ENCODE data around the gene VPREB1. TPM values are rescaled to one million over a fixed set of nuclear protein-coding genes. Genes with fewer than 3 reads are reported as not detected.
"Not testable (repeated sequence)": the region's sequence is repeated elsewhere in the genome, so short reads cannot be mapped to it uniquely, and the experiment has no call there.

Gene VPREB1
- total and polyA plus RNA-seq, 4 donors, result not detected

- 91% methylated on average over 1 of the region's 1 CpG; no CpG with 5 or more reads in 1 of the 2 donors for WGBS, 2 donors
- H3K9me3 ChIP-seq (ENCODE audit: control insufficient read depth, low read length); H3K4me1 ChIP-seq (ENCODE audit: control insufficient read depth in 1 of 2, insufficient read depth in 2 of 2, low read length in 2 of 2); H3K27ac ChIP-seq (ENCODE audit: low read depth in 1 of 2, low read length in 2 of 2); DNase-seq; H3K27me3 ChIP-seq (ENCODE audit: control insufficient read depth in 1 of 2, insufficient read depth in 2 of 2, low read length in 1 of 2); H3K36me3 ChIP-seq (ENCODE audit: control insufficient read depth in 1 of 2, insufficient read depth in 2 of 2, low read length in 1 of 2); ATAC-seq (ENCODE audit: low FRiP score); intact Hi-C loops (cut with DNase I); H3K4me3 ChIP-seq (ENCODE audit: low read length in 2 of 2): not testable (repeated sequence)
Measured at GRCh38 chr22:22286390-22287105, 42.0 kb downstream of the VPREB1 start.

GRCh38 chr22:22287106-22287626 is 42.6 kb downstream of the VPREB1 start:
- H3K4me3 ChIP-seq (ENCODE audit: low read length in 2 of 2); H3K36me3 ChIP-seq (ENCODE audit: control insufficient read depth in 1 of 2, insufficient read depth in 2 of 2, low read length in 1 of 2); H3K4me1 ChIP-seq (ENCODE audit: control insufficient read depth in 1 of 2, insufficient read depth in 2 of 2, low read length in 2 of 2); H3K9me3 ChIP-seq (ENCODE audit: control insufficient read depth, low read length); H3K27me3 ChIP-seq (ENCODE audit: control insufficient read depth in 1 of 2, insufficient read depth in 2 of 2, low read length in 1 of 2); DNase-seq; ATAC-seq (ENCODE audit: low FRiP score); H3K27ac ChIP-seq (ENCODE audit: low read depth in 1 of 2, low read length in 2 of 2); intact Hi-C loops (cut with DNase I): not testable (repeated sequence)
- 96 to 99% methylated on average over 5 of the region's 5 CpGs for WGBS, 2 donors

GRCh38 chr22:22289666-22290065 is 45.1 kb downstream of the VPREB1 start:
- ATAC-seq (ENCODE audit: low FRiP score); H3K4me3 ChIP-seq (ENCODE audit: low read length in 2 of 2); DNase-seq; H3K4me1 ChIP-seq (ENCODE audit: control insufficient read depth in 1 of 2, insufficient read depth in 2 of 2, low read length in 2 of 2); intact Hi-C loops (cut with DNase I); H3K36me3 ChIP-seq (ENCODE audit: control insufficient read depth in 1 of 2, insufficient read depth in 2 of 2, low read length in 1 of 2); H3K27me3 ChIP-seq (ENCODE audit: control insufficient read depth in 1 of 2, insufficient read depth in 2 of 2, low read length in 1 of 2); H3K27ac ChIP-seq (ENCODE audit: low read depth in 1 of 2, low read length in 2 of 2); H3K9me3 ChIP-seq (ENCODE audit: control insufficient read depth, low read length): not testable (repeated sequence)
- WGBS, 2 donors, result 95 to 96% methylated on average over 4 to 8 of the region's 8 CpGs

GRCh38 chr22:22291129-22291806 is 46.7 kb downstream of the VPREB1 start:
- H3K4me3 ChIP-seq (ENCODE audit: low read length in 2 of 2); H3K36me3 ChIP-seq (ENCODE audit: control insufficient read depth in 1 of 2, insufficient read depth in 2 of 2, low read length in 1 of 2); H3K27ac ChIP-seq (ENCODE audit: low read depth in 1 of 2, low read length in 2 of 2); DNase-seq; H3K27me3 ChIP-seq (ENCODE audit: control insufficient read depth in 1 of 2, insufficient read depth in 2 of 2, low read length in 1 of 2); intact Hi-C loops (cut with DNase I); H3K9me3 ChIP-seq (ENCODE audit: control insufficient read depth, low read length); H3K4me1 ChIP-seq (ENCODE audit: control insufficient read depth in 1 of 2, insufficient read depth in 2 of 2, low read length in 2 of 2); ATAC-seq (ENCODE audit: low FRiP score): not testable (repeated sequence)
- 86 to 95% methylated on average over 3 of the region's 3 CpGs for WGBS, 2 donors

GRCh38 chr22:22292656-22293055 is 48.1 kb downstream of the VPREB1 start:
- H3K9me3 ChIP-seq (ENCODE audit: control insufficient read depth, low read length); H3K27ac ChIP-seq (ENCODE audit: low read depth in 1 of 2, low read length in 2 of 2); ATAC-seq (ENCODE audit: low FRiP score); intact Hi-C loops (cut with DNase I); DNase-seq; H3K4me3 ChIP-seq (ENCODE audit: low read length in 2 of 2); H3K4me1 ChIP-seq (ENCODE audit: control insufficient read depth in 1 of 2, insufficient read depth in 2 of 2, low read length in 2 of 2); H3K36me3 ChIP-seq (ENCODE audit: control insufficient read depth in 1 of 2, insufficient read depth in 2 of 2, low read length in 1 of 2); H3K27me3 ChIP-seq (ENCODE audit: control insufficient read depth in 1 of 2, insufficient read depth in 2 of 2, low read length in 1 of 2): not testable (repeated sequence)
- WGBS, 2 donors, result 91 to 96% methylated on average over 3 of the region's 3 CpGs

GRCh38 chr22:22293436-22293835 is 48.9 kb downstream of the VPREB1 start:
- H3K9me3 ChIP-seq (ENCODE audit: control insufficient read depth, low read length); DNase-seq; ATAC-seq (ENCODE audit: low FRiP score); H3K4me3 ChIP-seq (ENCODE audit: low read length in 2 of 2); H3K4me1 ChIP-seq (ENCODE audit: control insufficient read depth in 1 of 2, insufficient read depth in 2 of 2, low read length in 2 of 2); H3K27me3 ChIP-seq (ENCODE audit: control insufficient read depth in 1 of 2, insufficient read depth in 2 of 2, low read length in 1 of 2); H3K27ac ChIP-seq (ENCODE audit: low read depth in 1 of 2, low read length in 2 of 2); H3K36me3 ChIP-seq (ENCODE audit: control insufficient read depth in 1 of 2, insufficient read depth in 2 of 2, low read length in 1 of 2); intact Hi-C loops (cut with DNase I): not testable (repeated sequence)
- 91 to 94% methylated on average over 7 of the region's 7 CpGs for WGBS, 2 donors

- intact Hi-C loops (cut with DNase I); H3K27me3 ChIP-seq (ENCODE audit: control insufficient read depth in 1 of 2, insufficient read depth in 2 of 2, low read length in 1 of 2); DNase-seq; H3K4me3 ChIP-seq (ENCODE audit: low read length in 2 of 2); H3K27ac ChIP-seq (ENCODE audit: low read depth in 1 of 2, low read length in 2 of 2); H3K36me3 ChIP-seq (ENCODE audit: control insufficient read depth in 1 of 2, insufficient read depth in 2 of 2, low read length in 1 of 2); H3K9me3 ChIP-seq (ENCODE audit: control insufficient read depth, low read length); H3K4me1 ChIP-seq (ENCODE audit: control insufficient read depth in 1 of 2, insufficient read depth in 2 of 2, low read length in 2 of 2); ATAC-seq (ENCODE audit: low FRiP score): not testable (repeated sequence)
- WGBS, 2 donors, result 91 to 95% methylated on average over 12 to 13 of the region's 13 CpGs
Measured at GRCh38 chr22:22294641-22295040, 50.1 kb downstream of the VPREB1 start.
